Endothelial cell of umbilical vein (primary cell): ENCODE results near the gene DCPS. TPM values are rescaled to one million over a fixed set of nuclear protein-coding genes. Genes with fewer than 3 reads are reported as not detected.

Experiments used
- BruUV-seq: library from RNA; stranded (reverse); fragments of 400-500 nt; replicated peaks from 2 replicates; lab custom pipeline; 2021; lab: Mats Ljungman, UMichigan
- CTCF ChIA-PET: fragments of 300-600, 350-600 bp; sonication (Branson Sonifier 250); formaldehyde crosslinking; loops from one replicate; lab custom pipeline; 2021; ENCODE audit warnings: antibody characterized with exemption, inconsistent platforms; lab: Charles Lee
- POLR2A ChIA-PET: fragments of 300-600, 350-600 bp; sonication (Branson Sonifier 250); formaldehyde crosslinking; loops from one replicate; lab custom pipeline; 2021; ENCODE audit warnings: antibody characterized with exemption, inconsistent platforms; lab: Charles Lee
- DNase-seq: peaks from one replicate; pipeline ENCODE4 v3.0.0-alpha.2; 2011; ENCODE audit warnings: low read depth, low spot score
- FAIRE-seq: peaks from 2 replicates; lab custom pipeline; 2011; peaks lifted over from hg19 to GRCh38; lab: Jason Lieb, UNC
- H2AFZ ChIP-seq: 2 replicates; pipeline ENCODE4 v1.6.0; 2012; ENCODE audit warnings: low read depth, low read length, control low read depth, inconsistent platforms
- H3K27ac ChIP-seq: 2 replicates; pipeline ENCODE4 v1.5.1; 2011; ENCODE audit warnings: low read depth, mild to moderate bottlenecking, control low read depth, low read length, moderate library complexity; ENCODE audit not compliant: insufficient read depth
- H3K27me3 ChIP-seq, 2 experiments: 2 replicates each; pipeline versions ENCODE4 v1.6.0 to v1.6.1; 2011; ENCODE audit warnings: low read length in 2 of 2, mixed read lengths in 1 of 2; ENCODE audit not compliant: control insufficient read depth in 2 of 2, insufficient read depth in 2 of 2
- H3K36me3 ChIP-seq, 2 experiments: 2 replicates in 1 of 2; 3 replicates in 1 of 2; pipeline ENCODE4 v1.5.1; 2011; ENCODE audit warnings: low read length in 2 of 2, mild to moderate bottlenecking in 1 of 2, moderate library complexity in 1 of 2; ENCODE audit not compliant: control insufficient read depth in 2 of 2, insufficient read depth in 2 of 2; ENCODE audit errors: extremely low read depth in 1 of 2
- H3K4me1 ChIP-seq: 3 replicates; pipeline ENCODE4 v1.5.1; 2011; ENCODE audit warnings: mild to moderate bottlenecking, low read length; ENCODE audit not compliant: control insufficient read depth, insufficient read depth; ENCODE audit errors: extremely low read depth
- H3K4me2 ChIP-seq: 2 replicates; pipeline ENCODE4 v1.6.1; 2011; ENCODE audit warnings: low read length, control low read depth, mixed read lengths; ENCODE audit not compliant: insufficient read depth
- H3K4me3 ChIP-seq, 3 experiments: fragments of 200-600 bp in 1 of 3; sonication (generic), shearing (Covaris generic) in 1 of 3; replicated peaks in 1 of 3; 2 replicates each; pipeline ENCODE4 v1.5.1; 2011 to 2016; ENCODE audit warnings: control low read depth in 3 of 3, low read length in 3 of 3, mild to moderate bottlenecking in 2 of 3, inconsistent platforms in 1 of 3, low read depth in 1 of 3, moderate library complexity in 1 of 3; ENCODE audit not compliant: insufficient read depth in 1 of 3
- H3K79me2 ChIP-seq: 2 replicates; pipeline ENCODE4 v1.6.0; 2012; ENCODE audit warnings: low read length, inconsistent platforms; ENCODE audit not compliant: control insufficient read depth, insufficient read depth
- H3K9ac ChIP-seq: replicated peaks from 2 replicates; pipeline ENCODE3; 2011; ENCODE audit warnings: low read length, control low read depth; ENCODE audit not compliant: insufficient read depth; ENCODE audit errors: extremely low read depth
- H3K9me1 ChIP-seq: replicated peaks from 3 replicates; pipeline ENCODE4 v1.6.0; 2011; ENCODE audit warnings: mild to moderate bottlenecking, low read length; ENCODE audit not compliant: control insufficient read depth, insufficient read depth; ENCODE audit errors: extremely low read depth
- H3K9me3 ChIP-seq: replicated peaks from 2 replicates; pipeline ENCODE4 v1.5.1; 2012; ENCODE audit warnings: low read length, inconsistent platforms; ENCODE audit not compliant: control insufficient read depth, insufficient read depth
- H4K20me1 ChIP-seq: replicated peaks from 2 replicates; pipeline ENCODE3; 2011; ENCODE audit warnings: mild to moderate bottlenecking, low read length; ENCODE audit not compliant: control insufficient read depth, insufficient read depth; ENCODE audit errors: extremely low read depth
- CTCF ChIP-seq, 2 donors: IDR thresholded peaks; 1 replicate in 1 of 2; 2 replicates in 1 of 2; pipeline ENCODE4 v1.5.1; 2011; ENCODE audit warnings: low read length in 2 of 2, mild to moderate bottlenecking in 2 of 2, moderate library complexity in 2 of 2, control low read depth in 1 of 2, inconsistent platforms in 1 of 2, low read depth in 1 of 2; ENCODE audit not compliant: insufficient read depth in 1 of 2; ENCODE audit errors: extremely low read depth in 1 of 2
- EZH2 ChIP-seq: IDR thresholded peaks from 2 replicates; pipeline ENCODE4 v1.6.1; 2012; ENCODE audit warnings: borderline replicate concordance, low read depth, mild to moderate bottlenecking, moderate library complexity, low read length, inconsistent platforms; ENCODE audit not compliant: severe bottlenecking
- FOS ChIP-seq: IDR thresholded peaks from 2 replicates; pipeline ENCODE4 v1.6.1; 2011; ENCODE audit warnings: mild to moderate bottlenecking, low read length, moderate library complexity, borderline replicate concordance; ENCODE audit not compliant: insufficient read depth
- GATA2 ChIP-seq: IDR thresholded peaks from 2 replicates; pipeline ENCODE4 v1.7.0; 2011; ENCODE audit warnings: low read depth, mild to moderate bottlenecking, moderate library complexity, mixed read lengths, low read length; ENCODE audit not compliant: insufficient read length, insufficient read depth
- JUN ChIP-seq: IDR thresholded peaks from 2 replicates; pipeline ENCODE4 v1.6.1; 2011; ENCODE audit warnings: borderline replicate concordance, low read depth; ENCODE audit not compliant: insufficient read length, insufficient read depth
- MYC ChIP-seq: IDR thresholded peaks from one replicate; pipeline ENCODE4 v1.6.1; 2011; ENCODE audit warnings: mild to moderate bottlenecking, low read depth, low read length
- POLR2A ChIP-seq: IDR thresholded peaks from 2 replicates; pipeline ENCODE4 v1.6.1; 2012; ENCODE audit warnings: low read depth, mild to moderate bottlenecking, control low read depth, low read length
- POLR2AphosphoS5 ChIP-seq: IDR thresholded peaks from 2 replicates; pipeline ENCODE4 v1.6.1; 2012; ENCODE audit warnings: low read depth, mild to moderate bottlenecking, control low read depth, low read length, moderate library complexity; ENCODE audit not compliant: insufficient read depth
- dilution Hi-C: fragments of 300-500 bp; cut with MboI; formaldehyde crosslinking; loops from one replicate; pipeline ENCODE4 v1.15.0; 2019; ENCODE audit warnings: low sequenced_read_pairs; ENCODE audit not compliant: extremely low pct_ligation_motif_present
- intact Hi-C: fragments of 100-400 bp; cut with micrococcal nuclease; formaldehyde crosslinking; loops from one replicate; pipeline ENCODE4 v1.10.0; 2022
- polyA plus RNA-seq, 4 experiments: library from polyadenylated mRNA; depleted of rRNA in 3 of 4; stranded (reverse) in 3 of 4; unstranded in 1 of 4; fragments of >200 nt; gene quantifications; 2 replicates each; pipeline versions ENCODE4 v1.2.1 to v1.2.3, GENCODE V29; 2011 to 2012; ENCODE audit warnings: missing spikeins in 1 of 4
- total RNA-seq: library from RNA; stranded (reverse); gene quantifications from 2 replicates; pipeline ENCODE4 v1.2.3, GENCODE V29; 2021
- TF ChIP-seq, protein P1 (sequence below): IDR thresholded peaks from 2 replicates; pipeline ENCODE4 v1.6.1; 2011; ENCODE audit not compliant: insufficient read depth, insufficient read length

DCPS gene
- total and polyA plus RNA-seq, 2 donors (not counting 3 experiments of a cell fraction or from before 2014, with no cell fraction given): 19.6 to 36.0 TPM

- H3K27ac ChIP-seq: no peak overlapping the region
- intact Hi-C loops: no loop called here
- no peak overlapping the region for H3K4me2 ChIP-seq
- ChIA-PET POLR2A (no interaction called here), CTCF (interaction anchor here (1.1 kb wide), 1 partner anchor 152 kb away, joined by 4 read pairs; no protein-coding TSS in a partner anchor)
- no peaks in the 10 kb centered on the region for H3K9me1 ChIP-seq
- DNase-seq: no peak
- FAIRE-seq: no peak
- no peaks in the 10 kb centered on the region for H3K4me1 ChIP-seq
- H3K79me2 ChIP-seq: no peaks in the 10 kb centered on the region
- no peak for TF ChIP-seq CTCF (IDR thresholded peaks at IDR 0.05; ENCODE audit: extremely low read depth in 1 of 2, insufficient read depth in 1 of 2, low read depth in 1 of 2, low read length in 2 of 2)
- no peak for TF ChIP-seq GATA2
- TF ChIP-seq JUN: no peak
- TF ChIP-seq EZH2: no peak
- TF ChIP-seq POLR2AphosphoS5: no peak
- TF ChIP-seq POLR2A: no peak
- TF ChIP-seq, protein P1, sequence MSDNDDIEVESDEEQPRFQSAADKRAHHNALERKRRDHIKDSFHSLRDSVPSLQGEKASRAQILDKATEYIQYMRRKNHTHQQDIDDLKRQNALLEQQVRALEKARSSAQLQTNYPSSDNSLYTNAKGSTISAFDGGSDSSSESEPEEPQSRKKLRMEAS: no peak
- no peak for TF ChIP-seq FOS
- no peak for TF ChIP-seq MYC
- H3K4me3 ChIP-seq: no peak overlapping the region
- no peaks in the 10 kb centered on the region for H3K27me3 ChIP-seq
- no peak overlapping the region for H3K9ac ChIP-seq
- H4K20me1 ChIP-seq: no peaks in the 10 kb centered on the region
- dilution Hi-C loops: no loop called here
- no peaks in the 10 kb centered on the region for H3K36me3 ChIP-seq
- no peak overlapping the region for H2AFZ ChIP-seq
- no TSS peak for BruUV-seq
- H3K9me3 ChIP-seq: no peaks in the 10 kb centered on the region
Observed at GRCh38 chr11:126328444-126328843, 24.6 kb downstream of the DCPS start.
